HG03571 (cell line): ENCODE measurements around the gene RAMACL.

ENCODE experiments used
- ATAC-seq: cut with Tn5 transposase; IDR thresholded peaks from one replicate; pipeline ENCODE4 v1.9.1; 2021; ENCODE audit not compliant: unreplicated experiment

Gene RAMACL

DNA sequence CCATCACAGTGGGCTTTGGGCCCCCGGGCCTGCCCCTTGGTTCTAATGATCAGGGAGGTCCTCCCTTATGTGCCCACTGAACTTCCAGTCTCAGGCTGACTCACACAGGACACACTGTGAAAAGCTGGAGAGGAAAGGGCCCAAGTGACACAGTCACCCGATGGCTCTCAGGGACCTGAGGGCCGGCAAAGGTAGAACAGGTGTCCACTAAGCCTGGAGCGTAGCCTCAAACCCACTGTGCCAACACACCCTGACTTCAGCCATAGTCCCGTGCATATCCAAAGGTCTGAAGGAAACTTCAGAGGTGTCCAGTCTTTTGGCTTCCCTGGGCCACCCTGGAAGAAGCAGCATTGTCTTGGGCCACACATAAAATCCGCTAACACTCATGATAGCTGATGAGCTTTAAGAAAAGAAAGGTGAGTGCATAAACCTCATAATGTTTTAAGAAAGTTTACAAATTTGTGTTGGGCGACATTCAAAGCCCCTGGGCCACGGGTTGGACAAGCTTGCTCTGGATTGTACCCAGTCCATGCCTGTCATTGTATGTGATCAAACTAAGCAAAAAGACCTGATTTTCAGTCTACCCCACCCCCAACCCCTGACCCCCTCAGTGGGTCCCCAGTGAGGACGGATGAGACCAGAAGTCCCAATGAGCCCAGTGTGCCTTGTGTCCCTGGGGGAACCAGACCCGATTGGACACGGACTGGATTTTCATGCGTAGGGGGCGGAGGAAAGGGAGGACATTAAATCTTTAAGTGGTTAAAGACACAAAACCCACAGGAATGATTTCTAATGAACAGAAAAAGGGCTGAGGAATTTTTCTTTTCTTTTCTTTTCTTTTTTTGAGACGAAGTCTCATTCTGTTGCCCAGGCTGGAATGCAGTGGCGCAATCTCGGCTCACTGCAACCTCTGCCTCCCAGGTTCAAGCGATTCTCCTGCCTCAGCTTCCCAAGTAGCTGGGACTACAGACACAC lies 6.1 kb downstream of the RAMACL start:
- no peak for ATAC-seq

DNA sequence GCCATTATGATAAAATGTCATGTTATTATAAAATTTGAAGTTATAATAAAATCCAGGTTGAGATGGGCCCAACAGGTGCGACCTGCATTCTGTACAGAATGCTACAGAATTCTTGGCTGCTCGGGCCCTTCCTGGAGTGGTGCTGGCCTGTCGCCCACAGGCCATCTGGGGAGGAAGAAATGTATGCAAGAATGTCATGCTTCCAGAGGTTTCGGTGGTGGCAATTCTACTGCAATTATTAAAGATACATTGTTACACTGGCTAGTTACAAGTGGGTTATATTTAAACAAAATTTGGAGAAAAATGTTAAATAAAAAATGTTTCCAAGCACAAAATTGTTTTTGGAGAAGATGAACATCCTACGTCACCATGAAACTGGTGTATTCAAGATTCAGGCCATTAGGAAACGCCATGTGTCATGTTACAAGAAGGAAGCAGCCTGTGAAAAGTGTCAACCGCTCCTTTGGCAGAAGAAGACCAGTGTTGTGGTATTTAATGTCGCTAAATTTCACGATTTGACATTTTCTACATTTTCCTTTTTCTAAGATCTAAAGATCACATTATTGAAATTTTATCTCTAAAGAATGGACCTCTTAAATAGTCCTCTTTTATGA lies 7.1 kb downstream of the RAMACL start:
- no peak for ATAC-seq

GRCh38 chr6:166578536-166579236 lies 7.8 kb downstream of the RAMACL start:
- ATAC-seq = no peak

- ATAC-seq = no peak
Observed at GRCh38 chr6:166575205-166575604, 11.3 kb downstream of the RAMACL start.

DNA sequence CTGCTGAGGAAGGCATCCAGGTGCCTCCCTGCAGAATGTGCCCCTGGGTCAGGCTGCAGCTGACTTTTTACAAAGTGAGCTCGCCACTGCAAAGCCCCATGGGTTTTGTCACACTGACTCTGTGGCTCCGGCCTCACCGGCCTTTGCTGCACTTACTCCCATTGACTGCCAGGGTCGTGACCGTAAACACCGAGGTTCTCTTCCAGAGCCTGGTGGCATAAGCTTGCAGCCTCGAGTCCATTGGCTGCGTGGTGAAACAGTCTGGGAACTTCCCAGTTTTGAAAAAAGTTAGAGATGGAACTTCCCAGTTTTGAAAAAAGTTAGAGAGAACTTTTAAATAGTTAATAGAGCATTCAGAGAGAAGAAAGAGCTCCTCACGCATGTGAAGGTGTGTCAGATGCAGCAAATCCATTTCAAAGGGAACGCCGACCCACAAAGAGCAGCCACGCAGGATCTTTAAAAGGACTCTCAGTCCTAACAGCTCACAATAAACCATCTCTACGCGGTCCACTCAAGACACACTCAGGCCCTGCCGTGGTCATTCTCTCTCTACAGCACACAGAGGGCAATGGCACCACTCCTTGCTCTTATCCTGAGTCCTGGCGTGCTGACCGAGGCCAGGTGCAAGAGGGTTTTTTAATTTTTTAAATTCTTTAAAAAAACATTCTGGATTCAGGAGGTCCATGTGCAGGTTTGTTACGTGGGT lies 12.8 kb downstream of the RAMACL start:
- ATAC-seq = no peak

DNA sequence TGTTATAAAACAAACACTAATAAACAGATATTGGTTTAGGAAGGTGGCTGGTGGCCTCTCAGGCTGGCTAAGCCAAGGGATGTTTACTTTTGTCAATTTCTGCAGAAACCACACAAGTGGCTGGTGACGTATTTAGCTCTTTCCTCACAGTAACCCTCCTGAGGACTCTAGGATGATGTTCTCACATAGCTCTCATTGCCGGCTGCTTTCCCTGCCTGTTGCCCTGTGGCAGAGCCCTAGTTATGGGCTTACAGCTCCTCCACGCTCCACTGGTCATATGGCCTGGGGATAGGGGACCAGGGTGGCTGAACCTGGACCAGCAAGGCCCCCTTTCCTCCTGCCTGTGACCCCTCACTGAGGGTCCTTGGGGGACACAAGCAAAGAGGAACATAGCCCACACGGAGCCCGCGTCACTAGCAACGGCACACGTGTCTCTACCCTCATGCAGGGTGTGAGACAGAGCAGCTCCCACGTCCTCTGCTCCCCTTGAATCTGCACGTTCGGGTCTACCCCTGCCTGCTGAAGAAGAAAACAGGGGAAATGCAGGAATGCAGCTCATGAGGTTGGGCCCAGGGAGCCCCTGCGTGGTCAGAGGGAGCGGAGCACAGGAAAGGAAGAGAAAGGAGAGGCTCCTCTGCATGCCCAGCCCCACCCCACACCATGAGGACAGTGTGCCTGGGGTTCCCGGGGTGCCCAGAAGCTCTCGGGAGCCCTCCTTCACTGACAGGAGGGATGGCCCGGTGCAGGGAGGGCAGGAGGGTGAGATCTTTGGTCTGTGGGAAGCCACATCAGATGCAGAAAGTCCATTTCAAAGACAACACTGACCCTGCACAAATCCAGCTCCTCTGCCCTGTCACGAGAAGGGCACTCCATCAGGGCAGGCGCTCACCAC lies 13.9 kb downstream of the RAMACL start:
- ATAC-seq = no peak

- no peak for ATAC-seq
Observed at GRCh38 chr6:166570929-166571713, 15.4 kb downstream of the RAMACL start.

DNA sequence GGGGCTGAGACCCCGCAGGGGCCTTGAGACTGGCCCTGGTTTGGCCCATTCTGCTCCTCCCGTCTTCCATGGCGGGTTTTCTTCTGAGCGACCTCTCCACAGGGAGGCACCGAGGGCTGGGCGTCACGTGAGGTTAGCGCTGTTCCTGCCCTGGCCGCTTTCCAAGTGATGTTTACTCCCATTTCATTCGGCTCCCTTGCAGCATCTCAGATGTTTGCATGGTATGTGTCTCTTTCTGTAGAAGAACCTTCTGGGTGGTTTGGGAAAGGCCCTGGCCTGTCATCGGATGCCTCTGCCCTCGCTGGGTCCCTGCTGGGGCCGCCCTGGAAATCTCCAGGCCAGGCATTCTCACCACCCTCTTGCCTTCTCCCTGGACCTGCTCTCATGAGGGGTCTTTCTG lies 17.3 kb downstream of the RAMACL start:
- no peak for ATAC-seq

- ATAC-seq = no peak
Observed at GRCh38 chr6:166567813-166568212, 18.7 kb downstream of the RAMACL start.

GRCh38 chr6:166567107-166567506 lies 19.4 kb downstream of the RAMACL start:
- ATAC-seq = no peak

DNA sequence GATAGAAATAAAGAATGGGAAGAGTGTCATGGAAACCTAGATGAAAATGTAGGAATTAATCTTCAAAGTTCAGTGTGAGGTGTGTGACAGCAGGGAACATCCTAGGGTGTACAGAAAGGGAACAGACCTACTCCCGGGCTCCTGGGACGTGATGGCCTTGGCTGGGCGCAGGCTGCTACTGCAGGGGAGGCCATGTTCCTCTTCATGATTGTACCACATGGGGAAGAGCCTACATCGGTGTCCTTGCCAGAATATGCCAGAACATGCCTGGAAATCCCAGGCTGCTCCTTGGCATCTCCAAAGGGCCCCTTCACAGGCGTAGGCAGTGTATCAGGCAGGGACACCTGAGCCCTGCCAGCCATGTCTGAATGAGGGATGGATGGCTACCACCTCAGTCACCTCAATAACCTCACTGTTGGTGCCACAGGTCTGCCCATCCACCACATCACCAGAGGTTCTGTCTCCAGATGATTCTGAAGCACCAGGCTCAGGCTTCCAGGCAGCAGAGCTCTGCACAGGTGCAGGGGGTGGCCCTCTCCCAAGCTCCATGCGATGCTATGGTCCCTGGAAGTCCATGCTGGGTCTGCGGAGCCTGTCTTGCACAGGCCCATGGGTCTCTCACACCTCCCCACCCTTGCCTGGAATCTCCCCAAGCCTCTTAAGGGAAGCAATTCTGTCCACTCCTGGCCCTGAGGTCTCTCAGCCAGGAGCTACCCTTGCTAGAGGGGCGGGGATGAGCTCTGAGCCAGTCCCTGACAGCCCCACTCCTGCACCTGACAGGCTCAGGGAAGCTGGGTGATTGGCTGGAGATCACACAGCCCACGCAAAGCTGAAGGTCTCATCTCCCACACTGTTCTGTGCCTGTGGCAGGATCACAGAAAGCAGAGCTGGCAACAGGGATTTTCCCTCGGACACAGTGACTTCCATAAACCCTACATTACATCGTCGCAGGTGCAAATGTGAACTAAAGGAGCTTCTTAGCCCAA lies 20.2 kb downstream of the RAMACL start:
- no peak for ATAC-seq

- ATAC-seq = no peak
Observed at GRCh38 chr6:166565084-166565967, 21.2 kb downstream of the RAMACL start.

- no peak for ATAC-seq
Observed at GRCh38 chr6:166563805-166564204, 22.7 kb downstream of the RAMACL start.

DNA sequence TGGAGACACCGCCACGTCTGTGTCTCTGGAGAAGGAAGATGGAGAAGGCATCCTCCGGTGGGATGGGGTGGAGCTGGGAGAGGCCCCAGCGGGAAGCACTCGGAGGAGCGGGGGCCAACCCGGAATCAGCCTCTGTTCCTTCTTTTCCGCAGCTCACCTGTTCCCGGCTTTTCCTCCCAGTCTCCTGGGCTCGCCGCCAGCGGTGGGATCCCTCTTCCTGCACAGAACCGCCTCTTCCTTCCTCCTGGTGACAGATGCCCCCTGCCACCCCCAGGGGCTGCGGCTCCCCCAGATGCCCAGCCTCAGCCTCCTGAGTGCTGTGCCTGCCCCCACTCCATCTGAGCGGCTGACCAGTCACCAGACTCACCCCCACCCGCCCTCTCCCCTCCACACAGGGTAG lies 23.3 kb downstream of the RAMACL start:
- no peak for ATAC-seq

DNA sequence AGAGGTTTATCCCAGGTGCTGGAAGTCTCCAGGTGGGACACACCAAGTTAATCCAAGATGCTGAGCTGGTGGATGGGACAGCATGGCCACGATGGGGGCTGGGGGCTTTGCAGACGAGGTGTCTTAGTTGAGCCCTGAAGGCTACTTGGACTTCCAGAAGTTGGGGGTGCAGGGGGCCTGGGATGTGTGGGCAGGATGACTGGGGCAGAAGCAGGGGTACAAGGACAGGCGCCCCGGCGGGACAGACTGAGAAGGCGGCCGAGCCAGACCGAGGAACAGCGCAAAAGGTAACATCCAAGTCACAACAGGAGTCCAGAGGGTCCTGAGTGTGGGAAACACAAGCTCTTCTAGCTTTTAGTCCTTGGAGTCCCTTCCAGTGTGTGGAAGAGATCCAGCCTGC lies 23.8 kb downstream of the RAMACL start:
- ATAC-seq = no peak

GRCh38 chr6:166561771-166562359 lies 24.6 kb downstream of the RAMACL start:
- no peak for ATAC-seq

GRCh38 chr6:166560222-166560621 lies 26.3 kb downstream of the RAMACL start:
- ATAC-seq = no peak
